Suppressor macrophage treated with lipopolysaccharide for 4 hours (primary cell): ENCODE results near the gene CAMK2N2.
"Not testable (repeated sequence)": the region's sequence is repeated elsewhere in the genome, so short reads cannot be mapped to it uniquely, and the experiment has no call there.

Experiments
- DNase-seq: peaks from one replicate; pipeline ENCODE4 v3.0.0-alpha.2; 2020

CAMK2N2 gene

GRCh38 chr3:184267249-184267648, 5.9 kb upstream of the CAMK2N2 start:
- not testable (repeated sequence) for DNase-seq

- no peak for DNase-seq
Observed at GRCh38 chr3:184262764-184263179, 1.4 kb upstream of the CAMK2N2 start.

GRCh38 chr3:184261854-184262763, 756 bp upstream of the CAMK2N2 start:
- peak; percentile 51 for DNase-seq

- no peak for DNase-seq
Observed at GRCh38 chr3:184260724-184261269, 556 bp downstream of the CAMK2N2 start.

- DNase-seq: peak; percentile 37
Observed at GRCh38 chr3:184259878-184260723, 1.3 kb downstream of the CAMK2N2 start.

DNA sequence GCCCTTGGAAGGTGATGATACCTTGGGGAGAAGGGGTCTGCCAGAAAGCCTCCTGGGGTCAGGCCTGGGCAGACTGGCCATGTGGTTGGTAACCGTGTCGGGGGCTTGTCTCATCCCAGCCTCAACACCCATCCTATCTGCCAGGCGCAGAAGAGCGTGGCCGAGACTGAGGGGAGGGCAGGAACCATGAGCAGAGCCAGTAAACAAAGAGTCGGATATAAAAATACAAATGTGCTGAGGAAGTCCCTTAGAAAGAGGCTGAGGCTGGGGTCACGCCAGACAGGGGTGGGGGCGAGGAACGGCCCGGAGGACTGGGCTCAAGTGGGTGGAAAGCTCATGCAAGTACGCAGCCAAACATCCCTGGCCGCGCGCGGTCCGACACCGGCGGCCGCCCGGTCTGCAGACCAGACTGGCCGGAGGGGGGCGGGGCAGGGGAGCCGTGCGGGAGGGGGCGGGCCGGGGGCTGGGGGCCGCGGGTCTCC, 1.9 kb downstream of the CAMK2N2 start:
- DNase-seq: no peak

- no peak for DNase-seq
Observed at GRCh38 chr3:184258926-184259325, 2.4 kb downstream of the CAMK2N2 start.

GRCh38 chr3:184257083-184257915, 4.1 kb downstream of the CAMK2N2 start:
- no peak for DNase-seq

DNA sequence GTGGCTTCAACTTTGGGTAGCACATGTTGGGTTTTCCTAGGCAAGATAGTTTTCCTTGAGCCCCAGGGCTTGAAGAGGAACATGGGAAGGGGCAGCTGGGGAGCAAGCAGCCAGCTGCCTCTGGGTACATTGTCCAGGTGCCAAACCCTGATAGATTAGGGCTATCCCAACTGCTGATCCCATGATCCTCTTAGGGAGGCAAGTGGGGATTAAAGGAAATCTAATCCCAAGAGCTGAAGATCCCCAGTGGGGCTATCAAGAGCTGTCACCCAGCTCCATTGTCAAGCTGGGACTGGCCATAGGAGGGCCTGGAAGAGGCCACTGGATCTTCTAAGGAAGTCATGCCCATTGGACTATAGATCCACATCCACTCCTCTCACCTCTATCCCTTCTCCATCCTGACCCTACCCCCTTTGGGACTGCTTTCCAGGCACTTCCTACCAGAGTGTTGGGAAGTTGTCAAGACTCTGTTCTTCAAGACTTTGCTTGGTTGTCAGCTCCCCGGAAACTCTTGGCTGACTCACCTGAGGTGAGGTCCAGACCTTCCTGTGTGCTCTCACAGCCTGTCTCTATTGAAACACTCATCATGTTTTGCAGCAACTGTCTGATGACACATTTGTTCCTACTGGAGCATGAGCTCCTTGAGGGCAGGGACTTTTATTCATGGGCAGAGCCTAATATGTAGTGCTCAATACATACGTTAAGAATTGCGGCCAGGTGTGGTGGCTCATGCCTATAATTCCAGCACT, 5.9 kb downstream of the CAMK2N2 start:
- no peak for DNase-seq

- DNase-seq: peak; percentile 96
Observed at GRCh38 chr3:184250167-184250828, 11.1 kb downstream of the CAMK2N2 start.

GRCh38 chr3:184249412-184250166, 11.8 kb downstream of the CAMK2N2 start, which contains the start of gene EEF1AKMT4:
Gene EEF1AKMT4, plus strand, starts transcription at chr3:184249672. Its CDS starts 23 bp downstream, at chr3:184249695.
- peak; percentile 98 for DNase-seq

DNA sequence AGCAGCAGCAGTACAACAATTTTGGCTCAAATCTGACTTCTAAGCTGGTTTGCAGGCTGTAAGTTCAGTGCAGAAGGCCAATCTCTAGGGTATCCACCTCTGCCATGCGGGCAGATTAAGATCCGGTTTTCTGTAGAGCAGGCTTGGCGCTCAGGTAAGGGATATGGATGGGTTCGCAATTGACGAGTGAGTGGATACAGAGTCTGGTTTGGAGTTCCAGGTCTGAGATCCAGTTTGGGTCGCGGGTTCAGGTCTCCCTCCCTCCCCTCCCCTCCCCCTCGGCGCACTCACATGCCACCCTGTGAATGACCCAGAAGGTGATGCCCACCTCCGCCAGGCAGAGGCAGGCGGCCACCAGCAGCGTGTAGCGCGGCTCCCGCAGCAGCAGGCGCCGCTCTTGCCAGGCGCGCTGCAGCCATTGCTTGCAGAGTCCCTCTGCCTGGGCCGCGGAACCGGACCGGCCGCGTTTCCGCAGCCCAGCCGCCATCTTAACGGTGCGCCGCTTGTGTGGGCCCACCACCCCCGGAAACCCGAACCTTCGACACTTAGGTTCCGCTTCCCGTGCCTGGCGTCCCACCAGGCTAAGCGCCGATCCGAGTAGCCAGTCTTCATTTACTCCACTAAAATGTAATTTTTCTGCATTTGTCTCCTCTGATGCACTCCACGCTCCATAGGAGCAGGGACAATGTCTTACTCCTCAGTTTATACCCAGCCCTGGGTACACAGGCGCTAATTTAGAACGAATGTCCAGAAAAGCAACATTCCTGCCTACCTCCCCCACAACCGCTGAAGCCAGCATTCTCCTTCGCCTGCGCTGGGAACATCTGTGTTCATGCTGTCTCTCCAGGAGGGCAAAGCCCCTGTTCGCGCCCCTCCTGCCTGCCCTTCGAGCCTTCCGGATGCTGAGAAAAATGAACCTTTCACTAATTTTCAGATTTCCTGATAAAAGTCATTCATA, 12.6 kb downstream of the CAMK2N2 start, which contains the start of gene ALG3:
TSS of gene ALG3 (minus strand) at position 509 of the 958 bp plus-strand sequence. CDS start at position 487, 22 bp downstream.
- DNase-seq: peak; percentile 94

DNA sequence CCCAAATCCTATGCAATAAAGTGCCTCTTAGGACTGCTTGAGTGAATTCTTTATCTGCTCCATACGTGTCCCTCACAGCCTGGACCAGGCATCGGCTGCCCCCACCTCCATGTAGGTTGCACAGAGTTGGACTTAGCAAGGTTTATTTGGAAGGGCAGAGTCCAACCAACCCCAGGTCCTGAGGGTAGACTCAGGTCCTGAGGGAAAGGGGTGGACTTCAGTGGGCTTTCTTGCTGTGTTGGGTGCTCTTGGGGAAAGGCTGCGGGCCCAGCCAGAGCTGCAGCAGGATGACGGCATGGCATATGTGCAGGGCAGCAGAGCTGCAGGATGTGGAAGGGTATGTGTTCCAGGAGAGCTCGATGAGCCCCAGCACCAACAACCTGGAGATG, 19.1 kb downstream of the CAMK2N2 start:
- DNase-seq: no peak

DNA sequence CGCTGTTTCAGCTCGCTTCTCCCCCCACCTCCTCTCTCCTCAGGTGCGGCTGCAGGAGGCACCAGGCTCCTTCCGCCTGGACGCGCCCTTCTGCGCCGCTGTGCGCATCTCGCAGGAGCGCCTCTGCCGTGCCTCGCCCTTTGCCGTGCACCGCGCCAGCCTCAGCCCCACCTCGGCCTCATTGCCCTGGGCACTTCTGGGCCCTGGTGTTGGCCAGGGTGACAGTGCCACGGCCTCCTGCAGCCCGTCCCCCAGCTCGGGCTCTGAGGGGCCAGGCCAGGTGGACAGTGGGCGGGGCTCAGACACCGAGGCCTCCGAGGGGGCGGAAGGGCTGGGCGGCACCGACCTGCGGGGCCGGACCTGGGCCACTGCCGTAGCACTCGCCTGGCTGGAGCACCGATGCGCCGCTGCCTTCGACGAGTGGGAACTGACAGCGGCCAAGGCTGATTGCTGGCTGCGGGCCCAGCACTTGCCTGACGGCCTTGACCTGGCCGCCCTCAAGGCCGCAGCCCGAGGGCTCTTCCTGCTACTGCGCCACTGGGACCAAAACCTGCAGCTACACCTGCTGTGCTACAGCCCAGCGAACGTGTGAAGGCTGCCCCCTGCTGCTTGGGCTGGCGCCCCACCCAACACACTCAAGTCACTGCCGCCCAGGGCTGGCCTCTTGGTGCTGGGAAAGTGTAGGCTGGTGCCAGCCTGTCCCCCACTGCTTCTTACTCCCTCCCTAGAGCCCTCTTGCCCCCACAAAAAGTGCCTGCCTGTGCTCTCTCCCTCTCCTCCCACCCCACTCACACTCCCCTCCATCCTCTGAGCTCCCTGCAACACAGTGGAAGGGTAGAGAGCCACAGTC, 19.7 kb downstream of the CAMK2N2 start:
- no peak for DNase-seq

DNA sequence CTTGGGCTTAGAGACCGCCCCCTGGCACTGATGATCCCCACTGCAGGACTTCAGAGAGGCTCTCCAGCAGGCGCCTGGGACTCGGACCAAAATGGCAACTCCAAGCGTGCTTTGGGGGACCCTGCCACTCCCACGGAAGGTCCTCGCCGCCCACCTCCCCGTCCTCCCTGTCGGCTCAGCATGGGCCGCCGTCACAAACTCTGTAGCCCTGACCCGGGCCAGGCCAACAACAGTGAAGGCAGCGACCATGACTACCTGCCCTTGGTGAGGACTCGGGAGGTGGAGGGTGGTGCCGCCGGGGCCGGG, 20.3 kb downstream of the CAMK2N2 start:
- DNase-seq: no peak

GRCh38 chr3:184240384-184241140, 20.8 kb downstream of the CAMK2N2 start:
- no peak for DNase-seq

GRCh38 chr3:184239708-184240107, 21.6 kb downstream of the CAMK2N2 start:
- no peak for DNase-seq
